ENCODE data around the gene HP. TPM values are rescaled to one million over a fixed set of nuclear protein-coding genes. Genes with fewer than 3 reads are reported as not detected.

Gene HP
- total RNA-seq, 2 donors from 2014 or later, result 5.7 to 27.6 TPM

GRCh38 chr16:72109966-72110530 lies 55.7 kb downstream of the HP start:
- no peak for TF ChIP-seq CTCF (IDR thresholded peaks at IDR 0.05)
- H3K4me3 ChIP-seq, result no peak overlapping the region
- no peak overlapping the region for H3K27ac ChIP-seq
- no peaks in the 10 kb centered on the region for H3K27me3 ChIP-seq
- no peaks in the 10 kb centered on the region for H3K4me1 ChIP-seq
- intact Hi-C loops (cut with DNase I), result no loop called here
- no peak overlapping the region for H3K9ac ChIP-seq (ENCODE audit: low read depth in 2 of 2, low read length in 2 of 2)
- no peak for DNase-seq
- peaks cover 33% of the 10 kb centered on the region for H3K36me3 ChIP-seq
- no peaks in the 10 kb centered on the region for H3K9me3 ChIP-seq

Other genes with a start within 250 kb of the HP start
- gene AP1G1, start 245.7 kb upstream of the HP start, total RNA-seq, result 100 to 1,000 TPM; 101 to 102 TPM
- 10 to 100 TPM; 19.4 to 26.1 TPM for gene ATXN1L, start 208.5 kb upstream of the HP start, total RNA-seq
- gene ZNF821, start 170.3 kb upstream of the HP start, total RNA-seq, result 10 to 100 TPM in 1 of 2 donors, 1 to 10 TPM in 1; 6.3 to 10.1 TPM
- gene IST1, start 159.0 kb upstream of the HP start, total RNA-seq, result 100 to 1,000 TPM; 180 to 304 TPM
- under 1 TPM; 0.05 to 0.07 TPM for gene PKD1L3, start 54.1 kb upstream of the HP start, total RNA-seq
- gene DHODH, start 45.8 kb upstream of the HP start, total RNA-seq, result 1 to 10 TPM; 4.3 to 9.4 TPM
- gene HPR, start 8.7 kb downstream of the HP start, total RNA-seq, result under 1 TPM in 1 of 2 donors, not detected in 1; 0.69 TPM
- gene TXNL4B, start 39.1 kb downstream of the HP start, total RNA-seq, result 10 to 100 TPM; 10.1 to 13.7 TPM
- gene DHX38, start 39.3 kb downstream of the HP start, total RNA-seq, result 10 to 100 TPM; 41.7 to 79.3 TPM
- gene PMFBP1, start 117.7 kb downstream of the HP start, total RNA-seq, result 1 to 10 TPM; 3.7 to 4.9 TPM

All from colonic mucosa (tissue), 4 donors.